ENCODE measurements around the gene CTIF.

CTIF gene

DNA sequence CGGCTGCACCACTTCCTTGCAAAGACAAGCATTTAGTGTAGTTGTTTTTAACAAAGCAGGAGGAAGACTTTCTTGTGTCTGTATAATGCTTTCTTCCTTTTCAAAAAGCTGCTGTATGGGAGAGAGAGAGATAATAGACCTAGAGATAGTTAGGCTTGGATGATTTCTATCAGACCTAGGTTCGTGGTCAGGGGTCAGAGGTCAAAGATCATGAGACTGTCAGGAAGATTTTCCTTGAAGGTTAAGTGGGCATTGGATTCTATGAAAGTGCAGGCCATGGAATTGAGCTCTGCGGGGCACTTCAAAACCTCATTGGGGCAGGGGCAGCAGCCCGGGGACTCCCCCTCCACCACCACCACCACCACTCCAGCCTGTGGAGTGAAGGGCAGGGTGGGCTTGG, 164.6 kb downstream of the CTIF start:
- H3K4me3 ChIP-seq: no peak overlapping the region
- no peaks in the 10 kb centered on the region for H3K9me3 ChIP-seq (ENCODE audit: low read depth, low read length)
- no peak overlapping the region for H3K9ac ChIP-seq (ENCODE audit: insufficient read length)
- TF ChIP-seq POLR2AphosphoS5 (IDR thresholded peaks at IDR 0.05; ENCODE audit: borderline replicate concordance, low read depth, low read length) (no peak), EZH2 (IDR thresholded peaks at IDR 0.05) (no peak), FOXP2 (optimal IDR thresholded peaks at IDR 0.05; ENCODE audit: control extremely low read depth, extremely low read length, insufficient read depth) (no peak)
- no peaks in the 10 kb centered on the region for H3K36me3 ChIP-seq (ENCODE audit: insufficient read depth, low read length)
- no peak for DNase-seq (ENCODE audit: low read depth, low spot score)
- H3K27ac ChIP-seq: no peak overlapping the region

DNA sequence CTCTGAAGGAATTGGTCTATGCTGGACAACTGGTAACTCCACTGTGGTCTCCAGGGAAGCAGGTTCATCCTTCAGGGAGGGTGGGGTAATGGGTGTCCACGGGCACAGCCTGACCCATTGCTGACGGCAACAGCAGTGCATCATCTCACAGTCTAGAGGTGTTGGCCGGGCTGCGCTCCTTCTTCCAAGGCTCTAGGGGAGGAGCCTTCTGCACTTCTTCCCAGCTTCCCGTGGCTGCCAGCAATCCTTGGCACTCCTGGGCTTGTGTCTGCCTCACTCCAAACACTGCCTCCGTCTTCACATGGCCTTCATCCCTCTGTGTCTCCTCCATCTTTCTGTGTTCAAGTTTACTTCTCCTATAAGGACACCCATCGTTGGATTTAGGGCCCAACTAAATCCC, 166.2 kb downstream of the CTIF start:
- Histone ChIP-seq H3K36me3 (ENCODE audit: insufficient read depth, low read length) (no peaks in the 10 kb centered on the region), H3K27ac (no peak overlapping the region), H3K4me3 (no peak overlapping the region), H3K9ac (ENCODE audit: insufficient read length) (no peak overlapping the region), H3K9me3 (ENCODE audit: low read depth, low read length) (no peaks in the 10 kb centered on the region)
- DNase-seq (ENCODE audit: low read depth, low spot score): no peak
- no peak for TF ChIP-seq FOXP2 (optimal IDR thresholded peaks at IDR 0.05; ENCODE audit: control extremely low read depth, extremely low read length, insufficient read depth)
- no peak for TF ChIP-seq EZH2 (IDR thresholded peaks at IDR 0.05)
- no peak for TF ChIP-seq POLR2AphosphoS5 (IDR thresholded peaks at IDR 0.05; ENCODE audit: borderline replicate concordance, low read depth, low read length)

DNA sequence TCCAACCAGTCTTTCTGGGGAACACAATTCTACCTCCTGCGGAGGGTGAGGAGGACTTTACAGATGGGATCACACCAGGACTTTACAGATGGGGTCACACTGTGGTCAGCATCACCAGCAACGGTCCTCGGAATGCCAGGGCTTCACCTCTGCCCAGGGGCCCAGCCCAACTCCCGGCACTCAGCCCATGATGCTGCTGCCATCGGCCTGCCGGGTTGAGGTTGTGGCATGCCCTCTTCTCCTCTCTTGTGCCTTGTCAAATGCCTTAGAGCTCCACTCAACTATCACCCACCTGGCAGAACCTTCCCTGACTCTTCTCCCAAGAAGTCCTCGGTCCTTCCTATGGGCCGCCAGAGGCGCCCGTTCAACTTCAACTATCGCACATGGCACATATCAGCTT, 166.7 kb downstream of the CTIF start:
- no peaks in the 10 kb centered on the region for H3K36me3 ChIP-seq (ENCODE audit: insufficient read depth, low read length)
- no peak overlapping the region for H3K27ac ChIP-seq
- DNase-seq (ENCODE audit: low read depth, low spot score): no peak
- H3K4me3 ChIP-seq: no peak overlapping the region
- H3K9ac ChIP-seq (ENCODE audit: insufficient read length): no peak overlapping the region
- TF ChIP-seq POLR2AphosphoS5 (IDR thresholded peaks at IDR 0.05; ENCODE audit: borderline replicate concordance, low read depth, low read length) (no peak), FOXP2 (optimal IDR thresholded peaks at IDR 0.05; ENCODE audit: control extremely low read depth, extremely low read length, insufficient read depth) (no peak), EZH2 (IDR thresholded peaks at IDR 0.05) (no peak)
- no peaks in the 10 kb centered on the region for H3K9me3 ChIP-seq (ENCODE audit: low read depth, low read length)

DNA sequence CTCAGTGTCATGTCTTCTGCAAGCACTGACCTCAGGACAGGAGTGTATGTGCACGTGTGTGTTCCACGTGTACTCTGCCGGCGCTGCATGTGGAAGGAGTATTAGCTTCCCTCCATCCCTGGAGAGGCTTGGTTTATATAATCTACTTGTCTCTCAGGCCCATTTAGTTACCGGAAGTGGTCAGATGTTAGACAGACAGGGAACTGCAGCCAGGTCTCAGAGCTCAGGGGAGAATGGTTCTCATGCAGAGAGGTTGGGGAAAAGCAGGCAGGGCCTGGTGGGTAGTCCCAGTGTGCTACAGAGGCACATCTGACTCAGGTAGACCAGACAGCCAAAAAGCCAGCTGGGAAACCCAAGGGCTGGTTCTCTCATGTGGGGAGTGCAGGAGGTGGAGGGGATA, 167.9 kb downstream of the CTIF start:
- Histone ChIP-seq H3K4me3 (no peak overlapping the region), H3K27ac (no peak overlapping the region), H3K9me3 (ENCODE audit: low read depth, low read length) (no peaks in the 10 kb centered on the region), H3K36me3 (ENCODE audit: insufficient read depth, low read length) (no peaks in the 10 kb centered on the region), H3K9ac (ENCODE audit: insufficient read length) (no peak overlapping the region)
- DNase-seq (ENCODE audit: low read depth, low spot score): no peak
- TF ChIP-seq FOXP2 (optimal IDR thresholded peaks at IDR 0.05; ENCODE audit: control extremely low read depth, extremely low read length, insufficient read depth) (no peak), POLR2AphosphoS5 (IDR thresholded peaks at IDR 0.05; ENCODE audit: borderline replicate concordance, low read depth, low read length) (no peak)

DNA sequence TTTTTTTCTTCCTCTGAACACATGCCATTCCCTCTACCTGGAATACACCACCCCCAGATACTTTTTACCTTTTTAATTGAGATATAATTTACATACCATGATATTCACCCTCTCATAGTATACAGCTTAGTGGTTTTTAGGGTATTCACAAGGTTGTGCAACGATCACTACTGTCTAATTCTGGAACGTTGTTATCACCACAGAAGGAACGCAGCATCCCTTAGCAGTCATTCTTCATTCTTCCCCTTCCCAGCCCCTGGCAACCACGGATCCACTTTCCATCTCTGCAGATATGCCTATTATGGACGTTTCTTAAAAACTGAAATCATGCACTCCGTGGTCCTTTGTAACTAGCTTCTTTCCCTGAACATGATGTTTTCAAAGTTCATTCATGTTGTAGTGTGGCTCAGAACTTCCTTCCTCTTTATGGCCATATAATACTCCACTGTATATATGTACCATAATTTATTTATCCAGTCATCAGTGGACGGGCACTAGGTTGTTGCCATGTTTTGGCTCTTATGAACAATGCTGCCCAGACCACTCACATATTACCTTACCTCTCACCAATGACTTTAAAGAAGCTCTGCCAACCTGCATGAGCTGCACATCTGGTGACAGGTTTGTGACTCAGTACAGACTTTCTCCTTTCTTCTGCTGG, 168.9 kb downstream of the CTIF start:
- no peak overlapping the region for H3K4me3 ChIP-seq
- no peak overlapping the region for H3K27ac ChIP-seq
- no peak for DNase-seq (ENCODE audit: low read depth, low spot score)
- no peaks in the 10 kb centered on the region for H3K36me3 ChIP-seq (ENCODE audit: insufficient read depth, low read length)
- no peaks in the 10 kb centered on the region for H3K9me3 ChIP-seq (ENCODE audit: low read depth, low read length)
- no peak for TF ChIP-seq FOXP2 (optimal IDR thresholded peaks at IDR 0.05; ENCODE audit: control extremely low read depth, extremely low read length, insufficient read depth)
- TF ChIP-seq EZH2 (IDR thresholded peaks at IDR 0.05): no peak
- TF ChIP-seq POLR2AphosphoS5 (IDR thresholded peaks at IDR 0.05; ENCODE audit: borderline replicate concordance, low read depth, low read length): no peak
- H3K9ac ChIP-seq (ENCODE audit: insufficient read length): no peak overlapping the region

DNA sequence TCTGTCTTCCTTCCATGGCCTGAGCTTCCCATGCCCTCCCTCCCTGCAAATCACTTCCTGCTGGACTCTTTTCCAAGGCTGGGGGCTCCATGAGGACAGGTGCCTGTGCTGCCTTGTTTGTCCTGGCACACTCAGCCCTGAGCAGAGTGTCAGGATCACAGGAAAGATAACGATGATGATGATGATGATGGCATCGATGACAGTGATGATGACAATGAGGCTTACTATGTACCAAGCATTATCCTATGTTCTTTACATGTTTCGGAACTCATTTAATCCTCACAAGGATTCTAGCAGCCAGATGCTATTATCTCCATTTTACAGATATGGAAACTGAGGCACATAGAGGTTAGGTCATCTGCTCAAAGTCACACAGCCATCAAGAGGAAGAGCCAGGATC, 170.0 kb downstream of the CTIF start:
- no peaks in the 10 kb centered on the region for H3K9me3 ChIP-seq (ENCODE audit: low read depth, low read length)
- no peak overlapping the region for H3K9ac ChIP-seq (ENCODE audit: insufficient read length)
- TF ChIP-seq EZH2 (IDR thresholded peaks at IDR 0.05): no peak
- no peak for TF ChIP-seq POLR2AphosphoS5 (IDR thresholded peaks at IDR 0.05; ENCODE audit: borderline replicate concordance, low read depth, low read length)
- no peak for TF ChIP-seq FOXP2 (optimal IDR thresholded peaks at IDR 0.05; ENCODE audit: control extremely low read depth, extremely low read length, insufficient read depth)
- no peak for DNase-seq (ENCODE audit: low read depth, low spot score)
- no peak overlapping the region for H3K27ac ChIP-seq
- H3K36me3 ChIP-seq (ENCODE audit: insufficient read depth, low read length): no peaks in the 10 kb centered on the region
- no peak overlapping the region for H3K4me3 ChIP-seq

DNA sequence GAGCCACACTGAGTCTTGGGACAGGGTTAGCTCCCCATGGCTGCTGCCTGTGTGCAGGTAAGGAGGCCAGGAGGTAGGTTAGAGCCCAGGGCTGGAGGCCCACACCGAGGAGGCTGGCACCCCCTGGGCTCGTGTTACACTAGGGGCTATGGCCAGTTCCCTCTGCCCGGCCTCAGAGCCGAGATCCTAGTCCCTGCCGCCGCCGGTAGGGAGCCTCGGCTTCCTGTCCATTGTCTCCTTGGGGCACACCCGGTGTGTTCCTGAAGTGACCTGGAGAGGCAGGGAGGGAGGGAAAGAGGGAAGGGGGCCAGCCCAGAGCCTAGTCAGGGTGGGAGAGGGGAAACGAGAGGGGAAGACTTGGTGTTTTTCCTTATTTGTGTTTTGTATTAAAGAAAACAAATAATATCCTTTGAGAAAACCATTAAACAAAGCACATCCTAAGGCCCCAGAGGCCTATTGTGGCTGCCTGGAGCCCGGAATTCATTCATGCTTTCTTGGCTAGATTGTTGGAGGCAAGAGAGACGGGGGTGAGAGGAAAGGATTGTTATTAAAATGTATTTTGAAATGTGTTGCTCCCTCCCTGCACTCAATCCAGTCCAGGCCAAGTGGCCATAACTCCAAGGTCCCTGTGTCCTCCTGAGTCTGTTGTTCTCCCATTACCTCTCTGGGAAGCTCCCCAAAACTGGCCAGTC, 170.7 kb downstream of the CTIF start:
- no peak overlapping the region for H3K27ac ChIP-seq
- no peak for DNase-seq (ENCODE audit: low read depth, low spot score)
- no peak overlapping the region for H3K9ac ChIP-seq (ENCODE audit: insufficient read length)
- no peaks in the 10 kb centered on the region for H3K36me3 ChIP-seq (ENCODE audit: insufficient read depth, low read length)
- H3K4me3 ChIP-seq: no peak overlapping the region
- H3K9me3 ChIP-seq (ENCODE audit: low read depth, low read length): no peaks in the 10 kb centered on the region
- TF ChIP-seq FOXP2 (optimal IDR thresholded peaks at IDR 0.05; ENCODE audit: control extremely low read depth, extremely low read length, insufficient read depth) (no peak), POLR2AphosphoS5 (IDR thresholded peaks at IDR 0.05; ENCODE audit: borderline replicate concordance, low read depth, low read length) (no peak), EZH2 (IDR thresholded peaks at IDR 0.05) (no peak)

DNA sequence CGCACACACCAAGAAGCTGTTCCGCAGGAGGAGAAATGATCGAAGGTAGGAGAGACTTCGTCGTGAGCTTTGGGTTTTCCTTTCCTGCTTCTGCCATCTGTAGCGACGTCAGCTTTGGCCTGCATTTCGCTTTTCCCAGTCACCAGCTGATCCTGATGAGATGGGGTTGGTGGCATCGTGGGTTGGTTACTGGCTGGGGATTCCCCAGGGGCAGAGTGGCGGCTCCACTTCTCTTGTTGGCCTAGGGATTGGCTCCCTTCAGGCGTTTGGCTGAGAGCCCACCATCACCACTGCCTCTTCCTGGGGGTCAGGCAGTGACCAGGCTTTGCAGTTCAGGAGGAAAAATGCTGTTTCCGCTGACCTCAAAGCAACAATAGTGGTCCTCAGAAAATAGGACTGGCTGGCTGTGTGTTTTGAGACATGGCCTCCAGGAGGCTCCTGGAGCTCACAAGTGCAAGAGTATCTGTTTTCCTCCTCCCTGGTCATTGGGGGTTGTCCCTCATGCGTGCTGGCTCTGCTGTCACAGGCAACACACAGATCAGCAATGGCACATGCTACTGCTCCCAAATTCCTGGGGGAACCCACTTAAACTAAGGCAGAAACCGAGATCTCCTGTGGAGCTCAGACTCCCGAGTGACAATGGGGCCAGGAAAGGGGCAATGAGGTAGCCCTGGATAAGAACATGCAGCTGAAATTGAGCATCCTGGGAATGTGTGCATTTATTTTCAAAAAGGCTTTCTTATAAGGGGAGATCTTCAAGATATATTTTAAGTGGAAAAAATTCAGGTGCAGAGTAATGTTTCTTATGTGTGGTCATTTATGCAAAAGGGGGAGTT, 173.0 kb downstream of the CTIF start:
- no peak overlapping the region for H3K9ac ChIP-seq (ENCODE audit: insufficient read length)
- no peak overlapping the region for H3K27ac ChIP-seq
- TF ChIP-seq POLR2AphosphoS5 (IDR thresholded peaks at IDR 0.05; ENCODE audit: borderline replicate concordance, low read depth, low read length): no peak
- no peak for TF ChIP-seq EZH2 (IDR thresholded peaks at IDR 0.05)
- TF ChIP-seq FOXP2 (optimal IDR thresholded peaks at IDR 0.05; ENCODE audit: control extremely low read depth, extremely low read length, insufficient read depth): no peak
- H3K4me3 ChIP-seq: no peak overlapping the region
- DNase-seq (ENCODE audit: low read depth, low spot score): no peak
- no peaks in the 10 kb centered on the region for H3K36me3 ChIP-seq (ENCODE audit: insufficient read depth, low read length)
- no peaks in the 10 kb centered on the region for H3K9me3 ChIP-seq (ENCODE audit: low read depth, low read length)
